PC-9 (cell line): ENCODE results near the gene PNPLA7.

Experiments
- CTCF ChIP-seq: fragments of 200-600 bp; sonication (generic); conservative IDR thresholded peaks from 2 replicates; pipeline ENCODE4 v1.6.1; 2017; ENCODE audit warnings: mixed run types, antibody characterized with exemption, mild to moderate bottlenecking, moderate library complexity
- EZH2 ChIP-seq: fragments of 200-600 bp; sonication (generic); IDR thresholded peaks from 2 replicates; pipeline ENCODE4 v1.8.0; 2017; ENCODE audit warnings: antibody characterized with exemption, low read depth

- TF ChIP-seq CTCF (no peak), EZH2 (no peak)
Measured at GRCh38 chr9:137453643-137454081, 96.5 kb downstream of the PNPLA7 start.
